K562 (cell line): Measurements from ENCODE around the gene VEZF1. TPM values are rescaled to one million over a fixed set of nuclear protein-coding genes. Genes with fewer than 3 reads are reported as not detected.

Source experiments
- BRCA1 ChIP-seq, 2 experiments: fragments of 450-650 bp in 1 of 2; sonication (generic) in 1 of 2; formaldehyde crosslinking in 1 of 2; IDR thresholded peaks; 2 replicates each; pipeline versions ENCODE4 v1.5.0 to v1.6.1; 2017 to 2020; ENCODE audit warnings: mild to moderate bottlenecking in 1 of 2, missing genetic modification reagents in 1 of 2
- FOXK1 ChIP-seq: sonication (generic); formaldehyde crosslinking; IDR thresholded peaks from 2 replicates; pipeline ENCODE4 v1.8.0; 2022; ENCODE audit warnings: missing genetic modification reagents, mild to moderate bottlenecking, borderline replicate concordance
- HDAC1 ChIP-seq, 2 experiments: fragments of 450-650 bp; IDR thresholded peaks; 2 replicates each; pipeline ENCODE4 v1.6.1; 2016 to 2017; ENCODE audit warnings: inconsistent platforms in 1 of 2, mild to moderate bottlenecking in 1 of 2, moderate library complexity in 1 of 2
- HMBOX1 ChIP-seq: sonication (generic); IDR thresholded peaks from 2 replicates; pipeline ENCODE4 v1.6.1; 2016
- MLLT1 ChIP-seq, 2 experiments: fragments of 450-650 bp; IDR thresholded peaks; 2 replicates each; pipeline ENCODE4 v1.6.1; 2016
- MTA3 ChIP-seq: fragments of 450-650 bp; formaldehyde crosslinking; IDR thresholded peaks from 2 replicates; pipeline ENCODE4 v1.6.1; 2017; ENCODE audit warnings: mild to moderate bottlenecking, borderline replicate concordance
- MYC ChIP-seq, 2 experiments: fragments of 250-450 bp in 1 of 2; sonication (Bioruptor Pico) in 1 of 2; IDR thresholded peaks; 2 replicates each; pipeline versions ENCODE4 v1.5.1 to v1.6.1; 2012 to 2021; ENCODE audit warnings: low read depth in 2 of 2, borderline replicate concordance in 1 of 2, improper control_type of control experiment in 1 of 2, low read length in 1 of 2, mild to moderate bottlenecking in 1 of 2, moderate library complexity in 1 of 2
- PCBP1 ChIP-seq: fragments of 200-400 bp; formaldehyde crosslinking; IDR thresholded peaks from 2 replicates; pipeline ENCODE4 v1.6.1; 2018; ENCODE audit warnings: mild to moderate bottlenecking, low read depth, low read length; ENCODE audit not compliant: poor library complexity, severe bottlenecking
- PYGO2 ChIP-seq: fragments of 450-650 bp; IDR thresholded peaks from 2 replicates; pipeline ENCODE4 v1.6.1; 2016; ENCODE audit warnings: mild to moderate bottlenecking, missing genetic modification characterization, moderate library complexity, missing compliant biosample characterization
- SNRNP70 ChIP-seq: fragments of 200-400 bp; formaldehyde crosslinking; optimal IDR thresholded peaks from 2 replicates; pipeline ENCODE3; 2017; ENCODE audit warnings: low read depth, low read length
- TCF7L2 ChIP-seq: fragments of 150-350 bp; IDR thresholded peaks from 2 replicates; pipeline ENCODE4 v1.6.1; 2016; ENCODE audit warnings: low read depth, mild to moderate bottlenecking, low read length, moderate library complexity
- TOE1 ChIP-seq, 2 experiments: fragments of 450-650 bp in 1 of 2; sonication (generic) in 1 of 2; formaldehyde crosslinking in 1 of 2; IDR thresholded peaks; 2 replicates each; pipeline versions ENCODE4 v1.7.1 to v1.8.0; 2016 to 2022; ENCODE audit warnings: borderline replicate concordance in 2 of 2, mild to moderate bottlenecking in 2 of 2, antibody characterized with exemption in 1 of 2, inconsistent platforms in 1 of 2, low read depth in 1 of 2, missing genetic modification reagents in 1 of 2, moderate library complexity in 1 of 2
- ZNF586 ChIP-seq: fragments of 450-650 bp; formaldehyde crosslinking; conservative IDR thresholded peaks from 2 replicates; pipeline ENCODE4 v1.4.0; 2020; ENCODE audit warnings: mild to moderate bottlenecking, moderate library complexity
- polyA plus RNA-seq, 8 experiments: library from polyadenylated mRNA; depleted of rRNA in 4 of 8; stranded (reverse) in 5 of 8; unstranded in 3 of 8; fragments of >200 nt; fragmentation: Nextera tagmentation in 2 of 8; fragmentation: Illumina TruSeq in 1 of 8; extraction: Ambion mirVana in 2 of 8; extraction: Trizol in 1 of 8; gene quantifications; 2 replicates each; pipeline versions ENCODE4 v1.2.1 to v1.2.3, GENCODE V29; 2011 to 2014; ENCODE audit warnings: inconsistent platforms in 1 of 8, missing spikeins in 1 of 8
- total RNA-seq, 7 experiments: library from RNA; depleted of rRNA in 6 of 7; stranded (reverse); fragments of >200 nt in 6 of 7; fragmentation: Illumina TruSeq in 2 of 7; extraction: Trizol in 2 of 7; gene quantifications; 2 replicates each; pipeline versions ENCODE4 v1.2.1 to v1.2.3, GENCODE V29; 2011 to 2021; ENCODE audit warnings: low replicate concordance in 1 of 7
- TF ChIP-seq, protein P1 (sequence below): fragments of 250-450 bp; sonication (Bioruptor Pico); IDR thresholded peaks from 2 replicates; pipeline ENCODE4 v1.9.0; 2021; ENCODE audit warnings: mild to moderate bottlenecking
- TF ChIP-seq, protein P2 (sequence below): fragments of 450-650 bp; IDR thresholded peaks from 2 replicates; pipeline ENCODE4 v1.6.1; 2016; ENCODE audit warnings: low read depth, mild to moderate bottlenecking, moderate library complexity

Gene VEZF1
- total and polyA plus RNA-seq, 9 of the 15 experiments (the other 6 are each of a cell fraction or from before 2014, with no cell fraction given): 9.5 to 33.4 (median 22.1) TPM

- TF ChIP-seq TOE1 (IDR thresholded peaks at IDR 0.05; ENCODE audit: borderline replicate concordance) (peak; percentile 53; the same call in 1 of the 2 replicates), TOE1 (CRISPR knock-in tag; IDR thresholded peaks at IDR 0.05; ENCODE audit: borderline replicate concordance, low read depth) (no peak), ZNF586 (CRISPR knock-in tag) (no peak), SNRNP70 (no peak), MTA3 (no peak), FOXK1 (CRISPR knock-in tag) (no peak), MLLT1 (IDR thresholded peaks at IDR 0.05) (no peak; a peak in 1 of 4 replicates), MYC (IDR thresholded peaks at IDR 0.05; ENCODE audit: low read depth, low read length) (no peak), MYC (CRISPR knock-in tag; IDR thresholded peaks at IDR 0.05; ENCODE audit: borderline replicate concordance, low read depth) (0 out of 2 replicates have a peak, but pooled peaks have one; percentile 38), TCF7L2 (no peak), PCBP1 (peak; percentile 89), HDAC1 (IDR thresholded peaks at IDR 0.05) (peak in 1 of 2 experiments; percentile 74; a peak in 1 of 4 replicates), BRCA1 (IDR thresholded peaks at IDR 0.05) (no peak), BRCA1 (CRISPR knock-in tag; IDR thresholded peaks at IDR 0.05) (no peak), HMBOX1 (no peak), PYGO2 (no peak)
- TF ChIP-seq, protein P1, sequence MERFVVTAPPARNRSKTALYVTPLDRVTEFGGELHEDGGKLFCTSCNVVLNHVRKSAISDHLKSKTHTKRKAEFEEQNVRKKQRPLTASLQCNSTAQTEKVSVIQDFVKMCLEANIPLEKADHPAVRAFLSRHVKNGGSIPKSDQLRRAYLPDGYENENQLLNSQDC (CRISPR knock-in tag): peak; percentile 62; the same call in 1 of the 2 replicates
- TF ChIP-seq, protein P2, sequence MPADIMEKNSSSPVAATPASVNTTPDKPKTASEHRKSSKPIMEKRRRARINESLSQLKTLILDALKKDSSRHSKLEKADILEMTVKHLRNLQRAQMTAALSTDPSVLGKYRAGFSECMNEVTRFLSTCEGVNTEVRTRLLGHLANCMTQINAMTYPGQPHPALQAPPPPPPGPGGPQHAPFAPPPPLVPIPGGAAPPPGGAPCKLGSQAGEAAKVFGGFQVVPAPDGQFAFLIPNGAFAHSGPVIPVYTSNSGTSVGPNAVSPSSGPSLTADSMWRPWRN: no peak; the same call in 1 of the 2 replicates
These were observed at the start of gene VEZF1 (continued) for GRCh38 chr17:57987581-57988300.
